ENCODE measurements around the gene CYP4F22.

DNA sequence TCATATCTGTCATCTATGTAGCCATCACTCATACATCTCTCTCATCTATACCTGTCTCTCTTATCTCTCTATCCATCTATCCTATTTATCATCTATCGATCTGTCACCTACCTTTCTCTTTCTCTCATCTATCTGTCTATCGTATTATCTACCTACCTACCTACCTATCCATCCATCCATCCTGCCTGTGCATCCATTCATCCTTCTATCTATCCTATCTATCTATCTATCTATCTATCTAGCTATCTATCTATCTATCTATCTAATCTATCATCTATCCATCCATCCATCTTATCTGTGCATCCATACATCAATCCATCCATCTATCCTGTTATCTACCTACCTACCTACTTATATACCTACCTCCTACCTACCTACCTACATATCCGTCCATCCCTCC is 62.1 kb downstream of the CYP4F22 start:
- no peak for TF ChIP-seq CTCF (IDR thresholded peaks at IDR 0.05)
- no peak for TF ChIP-seq POLR2A (IDR thresholded peaks at IDR 0.05)
